GM19238 (cell line): Measurements from ENCODE around the gene KLHL20.

Source experiments
- DNase-seq: peaks from one replicate; pipeline ENCODE4 v3.0.0; 2011; ENCODE audit warnings: low spot score; ENCODE audit not compliant: insufficient read length

Gene KLHL20

DNA sequence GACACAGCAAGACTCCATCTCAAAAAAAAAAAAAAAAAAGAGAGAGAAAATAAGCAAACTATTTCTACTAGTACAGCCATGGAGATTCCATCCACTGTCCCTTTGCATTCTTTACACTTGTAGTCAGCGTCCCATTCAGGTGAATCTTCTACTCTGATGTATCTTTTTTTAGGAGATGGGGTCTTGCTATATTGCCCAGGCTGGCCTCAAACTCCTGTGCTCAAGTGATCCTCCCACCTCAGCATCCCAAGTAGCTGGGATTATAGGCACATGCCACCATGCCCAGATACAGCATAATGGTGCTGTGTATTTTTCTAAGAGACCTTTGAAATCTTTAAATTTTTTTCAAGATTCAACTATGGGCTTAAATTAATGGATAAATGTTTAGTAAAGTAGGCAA, 118.0 kb downstream of the KLHL20 start:
- DNase-seq = no peak
